Left renal pelvis (tissue), 4 donors: ENCODE data around the gene CCND1. TPM values are rescaled to one million over a fixed set of nuclear protein-coding genes. Genes with fewer than 3 reads are reported as not detected.

ENCODE experiments used
- DNase-seq, 4 donors: peaks; one replicate each; pipeline ENCODE4 v3.0.0-alpha.2; 2013; ENCODE audit warnings: low read depth in 4 of 4, low spot score in 3 of 4
- polyA plus RNA-seq, 4 donors: library from polyadenylated mRNA; unstranded; fragments of 120-200 nt; gene quantifications; one replicate each; pipeline ENCODE4 v1.2.1, GENCODE V29; 2013; ENCODE audit not compliant: insufficient read length in 4 of 4

CCND1 gene
- polyA plus RNA-seq, 4 donors, result 67.7 to 161 (median 146) TPM

DNA sequence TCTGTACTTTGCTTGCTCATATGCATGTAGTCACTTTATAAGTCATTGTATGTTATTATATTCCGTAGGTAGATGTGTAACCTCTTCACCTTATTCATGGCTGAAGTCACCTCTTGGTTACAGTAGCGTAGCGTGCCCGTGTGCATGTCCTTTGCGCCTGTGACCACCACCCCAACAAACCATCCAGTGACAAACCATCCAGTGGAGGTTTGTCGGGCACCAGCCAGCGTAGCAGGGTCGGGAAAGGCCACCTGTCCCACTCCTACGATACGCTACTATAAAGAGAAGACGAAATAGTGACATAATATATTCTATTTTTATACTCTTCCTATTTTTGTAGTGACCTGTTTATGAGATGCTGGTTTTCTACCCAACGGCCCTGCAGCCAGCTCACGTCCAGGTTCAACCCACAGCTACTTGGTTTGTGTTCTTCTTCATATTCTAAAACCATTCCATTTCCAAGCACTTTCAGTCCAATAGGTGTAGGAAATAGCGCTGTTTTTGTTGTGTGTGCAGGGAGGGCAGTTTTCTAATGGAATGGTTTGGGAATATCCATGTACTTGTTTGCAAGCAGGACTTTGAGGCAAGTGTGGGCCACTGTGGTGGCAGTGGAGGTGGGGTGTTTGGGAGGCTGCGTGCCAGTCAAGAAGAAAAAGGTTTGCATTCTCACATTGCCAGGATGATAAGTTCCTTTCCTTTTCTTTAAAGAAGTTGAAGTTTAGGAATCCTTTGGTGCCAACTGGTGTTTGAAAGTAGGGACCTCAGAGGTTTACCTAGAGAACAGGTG lies 11.1 kb downstream of the CCND1 start:
- no peak for DNase-seq

DNA sequence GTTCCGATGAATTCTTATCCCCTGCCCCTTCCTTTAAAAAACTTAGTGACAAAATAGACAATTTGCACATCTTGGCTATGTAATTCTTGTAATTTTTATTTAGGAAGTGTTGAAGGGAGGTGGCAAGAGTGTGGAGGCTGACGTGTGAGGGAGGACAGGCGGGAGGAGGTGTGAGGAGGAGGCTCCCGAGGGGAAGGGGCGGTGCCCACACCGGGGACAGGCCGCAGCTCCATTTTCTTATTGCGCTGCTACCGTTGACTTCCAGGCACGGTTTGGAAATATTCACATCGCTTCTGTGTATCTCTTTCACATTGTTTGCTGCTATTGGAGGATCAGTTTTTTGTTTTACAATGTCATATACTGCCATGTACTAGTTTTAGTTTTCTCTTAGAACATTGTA lies 12.0 kb downstream of the CCND1 start:
- no peak for DNase-seq

- no peak for DNase-seq
These were observed 12.5 kb downstream of the CCND1 start for GRCh38 chr11:69653406-69653960.

GRCh38 chr11:69654001-69654659 lies 13.2 kb downstream of the CCND1 start:
- DNase-seq, result no peak

GRCh38 chr11:69654660-69655478 lies 13.9 kb downstream of the CCND1 start:
- DNase-seq, result no peak

DNA sequence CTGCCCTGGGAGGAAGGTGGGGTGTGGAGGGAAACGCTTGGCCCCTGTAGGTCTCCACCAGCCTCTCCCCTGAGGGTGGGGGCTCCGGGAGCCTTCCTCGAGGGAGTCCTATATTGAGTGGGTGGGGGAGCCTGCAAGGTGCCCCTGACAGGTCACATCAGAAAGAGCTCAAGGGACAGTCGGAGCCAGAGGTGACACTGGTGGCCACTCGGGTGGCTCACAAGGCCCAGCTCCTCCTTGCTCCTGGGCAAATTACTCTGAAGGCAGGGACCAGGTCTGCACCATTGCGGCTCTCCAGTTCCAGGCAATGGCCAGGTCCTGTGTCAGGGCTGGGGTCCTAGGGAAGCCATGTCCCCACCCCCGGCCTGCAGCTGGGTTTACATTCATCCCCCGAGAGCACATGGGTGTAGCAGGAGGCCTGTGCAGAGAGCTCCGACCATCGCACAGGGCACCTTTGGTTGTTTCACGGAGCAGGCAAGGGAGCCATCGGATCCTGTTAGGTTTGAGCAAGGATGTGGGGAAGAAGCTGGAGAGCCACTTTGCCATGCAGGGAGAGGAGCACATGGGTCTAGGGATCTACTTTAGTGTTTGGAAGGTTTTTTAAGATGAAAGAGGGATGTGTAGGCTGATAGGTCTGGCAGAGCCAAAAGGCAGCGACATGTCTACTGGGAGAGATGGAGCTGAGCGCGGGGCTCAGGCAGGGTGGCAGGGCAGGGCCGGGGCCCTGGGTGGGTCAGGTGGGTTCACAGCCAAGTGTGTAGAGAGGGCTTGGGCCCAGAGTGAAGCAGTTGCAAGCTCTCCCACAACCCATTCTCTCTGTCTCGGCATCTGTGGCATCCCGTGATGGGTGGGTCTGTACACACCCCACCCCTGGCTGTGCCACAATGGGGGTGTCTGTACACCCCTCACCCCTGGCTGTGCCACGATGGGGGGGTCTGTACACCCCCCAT lies 14.8 kb downstream of the CCND1 start:
- no peak for DNase-seq

DNA sequence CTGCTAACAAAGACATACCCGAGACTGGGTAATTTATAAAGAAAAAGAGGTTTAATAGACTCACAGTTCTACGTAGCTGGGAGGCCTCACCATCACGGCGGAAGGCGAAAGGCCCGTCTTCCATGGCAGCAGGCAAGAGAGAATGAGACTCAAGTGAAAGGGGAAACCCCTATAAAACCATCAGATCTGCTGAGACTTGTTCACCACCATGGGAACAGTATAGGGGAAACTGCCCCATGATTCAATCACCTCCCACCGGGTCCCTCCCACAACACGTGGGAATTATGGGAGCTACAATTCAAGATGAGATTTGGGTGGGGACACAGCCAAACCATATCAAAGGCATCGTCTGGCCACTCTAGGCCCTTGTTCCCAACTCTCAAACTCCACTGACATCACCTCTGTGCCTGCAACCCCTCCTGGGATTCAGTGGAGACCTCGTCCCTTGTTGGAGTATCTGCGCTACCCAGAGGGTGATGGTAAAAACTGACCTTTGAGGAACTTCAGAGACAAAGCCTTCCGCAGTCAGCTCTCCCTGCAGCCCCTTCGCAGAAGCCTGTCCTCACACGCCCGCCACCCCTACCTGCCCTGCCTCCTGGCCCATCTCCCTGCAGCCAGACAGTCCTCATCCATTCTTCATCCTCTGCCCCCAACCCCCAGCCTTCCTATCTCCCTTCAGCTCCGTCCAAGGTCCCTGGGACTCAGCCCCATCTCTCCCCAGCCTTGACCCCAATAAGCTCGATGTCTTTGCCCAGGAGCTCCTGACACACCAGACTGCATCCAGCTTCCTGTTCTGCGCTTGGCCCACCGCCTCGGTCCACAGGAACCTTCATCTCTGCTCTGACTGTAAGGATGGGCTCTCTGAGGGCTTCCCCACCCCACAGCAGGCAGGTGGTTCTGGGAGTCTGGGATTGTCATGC lies 15.8 kb downstream of the CCND1 start:
- DNase-seq, result no peak

- DNase-seq, result no peak
These were observed 16.5 kb downstream of the CCND1 start for GRCh38 chr11:69657456-69657910.

DNA sequence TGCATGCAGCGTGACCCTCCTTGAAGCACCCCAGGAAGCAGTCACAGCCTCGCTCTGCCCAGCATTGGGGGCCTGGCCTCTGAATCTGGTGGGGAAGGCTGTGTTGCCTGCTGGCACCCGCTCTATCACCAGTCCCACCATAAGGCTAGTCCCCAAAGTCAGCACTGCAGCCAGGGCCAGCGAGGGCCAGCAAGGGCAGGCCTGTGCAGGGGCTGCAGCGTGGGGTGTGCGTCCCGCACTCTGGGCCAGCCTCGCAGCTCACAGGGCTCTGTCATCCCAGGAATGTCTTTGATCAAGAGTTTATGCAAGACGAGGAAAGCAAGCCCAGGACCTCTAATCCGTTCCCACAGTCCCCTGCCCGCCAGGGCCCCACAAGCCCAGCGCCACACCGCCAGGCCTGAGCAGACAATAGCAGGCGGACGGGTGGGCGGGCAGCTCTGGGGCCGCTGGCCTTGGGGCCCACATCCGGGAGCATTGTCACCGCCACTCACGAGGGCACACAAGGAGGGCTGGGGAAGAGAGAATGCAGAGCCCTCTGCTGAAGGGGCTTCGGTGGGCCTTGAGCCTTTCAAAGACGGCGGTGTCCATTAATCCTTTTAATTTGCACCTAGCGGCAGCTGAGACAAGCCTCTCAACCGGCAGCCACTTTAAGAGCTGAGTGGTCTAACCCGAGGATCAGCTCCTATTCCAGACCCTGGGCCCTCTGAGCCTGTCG lies 17.1 kb downstream of the CCND1 start:
- no peak for DNase-seq

- no peak for DNase-seq
These were observed 17.9 kb downstream of the CCND1 start for GRCh38 chr11:69658626-69659450.

GRCh38 chr11:69659591-69659990 lies 18.6 kb downstream of the CCND1 start:
- no peak for DNase-seq

- DNase-seq, result no peak
These were observed 19.1 kb downstream of the CCND1 start for GRCh38 chr11:69660001-69660500.

DNA sequence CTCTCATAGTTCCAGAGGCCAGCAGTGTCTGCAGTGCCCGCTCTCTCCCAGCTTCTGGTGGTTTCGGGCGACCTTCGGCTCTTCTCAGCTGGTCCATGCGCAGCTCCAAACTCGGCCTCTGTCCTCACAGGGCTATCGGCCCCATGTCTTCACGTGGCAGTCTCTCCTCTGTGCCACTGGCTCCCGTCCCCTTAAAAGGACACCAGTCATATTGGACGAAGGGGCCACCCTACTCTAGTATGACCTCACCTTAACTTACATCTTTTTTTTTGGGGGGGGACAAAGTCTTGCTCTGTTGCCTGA lies 20.4 kb downstream of the CCND1 start:
- DNase-seq, result no peak

DNA sequence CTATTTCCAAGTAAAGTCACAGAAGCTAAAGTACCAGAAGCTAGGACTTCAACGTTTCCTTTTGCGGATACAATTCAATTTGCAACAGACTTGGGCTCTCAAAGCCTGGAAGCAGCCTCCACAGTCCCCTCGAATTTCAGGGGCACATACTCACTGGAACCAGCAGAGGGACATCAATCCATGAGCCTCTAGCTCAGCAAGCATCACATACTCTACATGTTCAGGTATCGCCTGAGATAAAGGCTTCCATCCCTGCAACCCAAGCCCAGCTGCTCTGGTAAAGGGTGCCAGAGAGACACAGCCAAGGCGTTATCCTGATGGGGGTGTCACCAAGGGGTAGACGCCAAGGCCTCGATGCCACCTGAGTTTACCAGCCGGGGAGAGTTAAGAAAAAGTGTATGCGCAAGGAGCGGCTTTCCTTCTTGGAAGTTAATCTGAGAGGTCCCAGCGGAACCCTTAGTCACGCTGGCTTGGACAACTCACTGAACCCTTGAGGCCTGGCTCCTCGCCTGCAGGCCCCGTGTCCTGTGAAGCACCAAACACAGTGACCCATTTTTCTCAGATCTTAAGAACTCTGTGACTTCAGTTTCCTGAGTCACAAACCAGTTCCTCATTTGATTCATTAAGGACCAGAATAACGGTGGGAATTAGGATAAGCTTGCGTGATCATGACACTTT lies 21.2 kb downstream of the CCND1 start:
- DNase-seq, result no peak

DNA sequence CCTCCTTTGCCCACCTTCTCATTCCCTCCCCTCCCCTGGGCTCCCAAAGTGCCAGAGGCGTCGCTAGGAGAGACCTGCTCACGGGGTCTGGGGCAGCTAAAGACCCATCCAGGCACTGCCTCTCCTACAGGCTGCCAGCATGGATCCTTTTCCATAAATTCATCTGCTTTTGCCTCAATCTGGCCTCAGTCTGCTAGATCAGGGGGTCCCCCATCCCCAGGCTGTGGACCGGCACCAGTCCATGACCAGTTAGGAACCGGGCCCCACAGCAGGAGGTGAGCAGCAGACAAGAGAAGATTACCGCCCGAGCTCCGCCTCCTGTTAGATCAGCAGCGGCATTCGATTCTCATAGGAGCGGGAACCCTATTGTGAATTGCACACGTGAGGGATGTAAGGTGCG lies 21.9 kb downstream of the CCND1 start:
- DNase-seq, result no peak

DNA sequence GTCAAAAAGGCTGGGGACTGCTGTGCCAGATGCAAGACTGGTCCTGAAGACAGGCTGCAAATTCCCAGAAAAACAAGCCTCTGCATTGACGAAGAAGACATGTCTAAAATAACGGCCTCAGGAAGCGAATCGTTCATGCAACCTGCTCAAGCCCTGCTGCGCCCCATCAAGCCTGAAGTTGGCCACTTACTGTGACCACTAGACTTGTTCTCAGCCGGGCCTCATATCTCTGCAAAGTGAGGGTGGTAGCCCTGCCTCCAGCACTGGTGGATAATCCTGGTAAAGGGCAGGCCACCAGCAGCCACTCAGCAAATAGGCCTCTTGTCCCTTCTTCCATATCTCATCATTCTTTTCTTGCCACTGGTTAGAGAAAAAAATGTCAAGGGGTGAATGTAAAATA lies 22.4 kb downstream of the CCND1 start:
- no peak for DNase-seq
